Stimulated activated CD8-positive, alpha-beta memory T cell treated with anti-CD3 and anti-CD28 coated beads, Interleukin-7, amount 100 ng/mL, for 24 hours (primary cell): Measurements from ENCODE around the gene LMTK2.
A peak's percentile ranks its signal among the peaks of the same experiment; 100 is the strongest.

ENCODE experiments used
- DNase-seq: peaks from one replicate; pipeline ENCODE4 v3.0.0-alpha.2; 2020; ENCODE audit warnings: low read depth

The LMTK2 gene

GRCh38 chr7:98234429-98235147 lies 127.9 kb downstream of the LMTK2 start:
- no peak for DNase-seq

GRCh38 chr7:98235901-98236300 lies 129.2 kb downstream of the LMTK2 start:
- no peak for DNase-seq

DNA sequence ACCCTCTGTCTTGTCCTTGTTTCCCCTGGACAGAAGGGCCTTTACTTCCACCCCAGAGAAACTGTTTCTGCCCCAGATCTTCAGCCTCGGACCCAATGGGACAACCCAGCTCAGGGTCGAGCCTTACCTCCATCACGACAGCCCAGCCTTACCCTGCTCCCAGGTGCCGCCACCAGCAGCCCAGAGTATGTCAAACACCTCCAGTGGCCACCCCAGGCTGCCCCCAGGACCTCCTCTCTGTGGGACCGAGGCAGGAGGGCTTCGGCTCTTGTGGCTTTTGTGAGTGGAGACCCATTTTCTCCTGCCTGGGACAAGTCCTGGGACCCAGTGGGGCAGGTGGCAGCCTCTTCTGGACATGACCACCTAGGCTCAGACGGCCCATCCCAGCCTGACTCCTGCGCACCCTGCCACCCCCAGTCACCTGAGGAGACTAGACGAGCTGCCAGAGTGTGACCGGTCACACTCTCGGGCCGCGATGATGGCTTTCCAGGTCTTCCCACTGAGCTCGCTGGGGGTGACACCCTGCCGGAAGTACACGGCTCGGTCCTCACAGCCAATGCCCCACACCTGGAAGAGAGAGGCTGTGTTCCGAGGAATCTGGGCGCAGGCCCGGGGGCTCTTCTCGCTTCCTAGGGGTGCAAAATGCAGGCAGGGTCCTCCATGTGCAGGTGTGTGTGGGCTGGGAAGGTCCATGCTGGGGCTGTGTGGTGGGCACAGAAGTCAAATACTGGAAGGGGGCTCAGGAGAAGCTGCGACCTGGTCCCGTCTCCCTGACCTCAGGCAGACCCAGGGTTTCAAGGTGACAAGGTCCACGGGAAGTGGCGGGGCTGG lies 129.9 kb downstream of the LMTK2 start:
- no peak for DNase-seq

GRCh38 chr7:98238076-98238475 lies 131.4 kb downstream of the LMTK2 start:
- no peak for DNase-seq

GRCh38 chr7:98238976-98239375 lies 132.3 kb downstream of the LMTK2 start:
- no peak for DNase-seq

DNA sequence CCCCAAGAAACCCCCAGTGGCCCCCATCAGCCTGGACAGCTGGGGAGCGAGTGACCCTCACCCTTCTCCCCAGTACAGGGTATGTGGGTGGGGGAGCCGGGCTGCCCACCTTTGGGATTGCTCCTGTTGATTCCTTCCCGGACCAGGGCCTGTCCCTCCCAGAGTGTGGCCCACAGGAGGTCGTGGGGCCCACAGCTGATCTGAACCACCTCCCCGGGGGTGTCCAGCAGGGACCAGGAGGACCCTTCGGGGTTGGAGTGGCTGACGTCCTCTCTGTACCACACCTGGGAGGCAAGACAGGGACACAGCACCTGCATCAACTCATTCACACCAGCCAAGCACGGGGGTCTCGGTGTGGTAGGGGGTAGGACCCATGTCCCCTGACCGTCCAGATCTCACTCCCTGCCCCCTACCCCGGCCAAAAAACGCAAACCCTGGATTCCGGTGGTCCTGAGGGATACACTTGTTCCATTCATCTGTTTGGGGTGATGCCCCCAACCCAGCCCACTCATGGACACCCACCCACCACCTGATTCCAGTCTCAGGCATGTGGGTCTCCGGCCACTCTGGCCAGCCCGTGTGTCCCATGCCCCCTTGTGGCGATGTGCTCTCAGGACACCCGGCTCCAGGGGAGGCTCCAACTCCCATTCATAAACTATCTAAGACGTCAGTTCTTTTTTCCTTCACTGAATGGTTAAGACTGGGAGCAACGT lies 134.5 kb downstream of the LMTK2 start:
- no peak for DNase-seq

DNA sequence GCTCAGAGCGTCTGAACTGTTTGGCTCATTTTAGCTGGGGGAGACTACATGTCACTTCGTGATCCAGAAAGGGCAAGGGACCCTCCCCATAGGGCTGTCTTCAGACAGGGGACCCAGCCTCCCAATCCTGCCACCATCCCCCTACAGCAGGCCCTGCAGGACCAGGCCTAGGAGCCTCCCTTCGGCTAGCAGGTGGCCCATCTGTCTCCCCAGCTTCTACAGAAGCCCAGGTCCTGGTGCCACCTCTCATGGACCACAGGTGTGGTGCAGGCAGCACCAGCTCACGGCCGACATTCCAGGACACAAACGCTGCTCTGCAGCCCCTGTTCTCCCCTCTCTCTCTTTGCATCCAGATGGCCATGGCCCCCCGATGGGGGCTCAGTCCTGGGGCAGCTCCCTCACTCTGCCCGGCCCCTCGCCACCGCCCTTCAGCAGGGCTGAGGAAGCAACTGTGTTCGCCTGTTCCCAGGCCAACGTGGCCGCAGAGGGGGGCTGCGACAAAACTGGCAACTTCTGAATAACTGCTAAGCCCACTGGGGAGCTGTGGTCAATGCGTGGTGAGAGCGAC lies 135.1 kb downstream of the LMTK2 start:
- DNase-seq, result no peak

GRCh38 chr7:98242342-98242741 lies 135.7 kb downstream of the LMTK2 start:
- no peak for DNase-seq

GRCh38 chr7:98242934-98243333 lies 136.3 kb downstream of the LMTK2 start:
- no peak for DNase-seq

DNA sequence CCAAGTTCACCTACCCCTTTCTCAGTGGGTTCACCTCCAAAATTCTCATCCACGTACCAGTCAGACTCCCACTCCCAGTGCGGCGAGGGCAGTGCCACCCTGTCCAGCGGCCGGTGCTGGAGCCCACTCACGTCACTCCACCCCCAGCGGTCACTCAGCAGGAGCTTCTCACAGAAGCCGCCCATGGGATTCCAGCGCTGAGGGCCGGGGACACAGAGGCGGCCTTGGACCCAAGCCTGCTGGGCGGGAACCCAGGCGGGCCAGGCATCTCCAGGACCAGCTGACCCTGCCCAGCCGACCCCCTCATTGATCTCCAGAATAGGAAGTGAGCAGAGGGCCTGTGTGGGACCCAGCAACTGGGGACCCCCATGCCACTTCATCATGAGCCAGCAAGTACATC lies 138.2 kb downstream of the LMTK2 start:
- DNase-seq, result no peak

GRCh38 chr7:98248156-98248555 lies 141.5 kb downstream of the LMTK2 start:
- no peak for DNase-seq

- no peak for DNase-seq
Measured at GRCh38 chr7:98249106-98249505, 142.4 kb downstream of the LMTK2 start.

DNA sequence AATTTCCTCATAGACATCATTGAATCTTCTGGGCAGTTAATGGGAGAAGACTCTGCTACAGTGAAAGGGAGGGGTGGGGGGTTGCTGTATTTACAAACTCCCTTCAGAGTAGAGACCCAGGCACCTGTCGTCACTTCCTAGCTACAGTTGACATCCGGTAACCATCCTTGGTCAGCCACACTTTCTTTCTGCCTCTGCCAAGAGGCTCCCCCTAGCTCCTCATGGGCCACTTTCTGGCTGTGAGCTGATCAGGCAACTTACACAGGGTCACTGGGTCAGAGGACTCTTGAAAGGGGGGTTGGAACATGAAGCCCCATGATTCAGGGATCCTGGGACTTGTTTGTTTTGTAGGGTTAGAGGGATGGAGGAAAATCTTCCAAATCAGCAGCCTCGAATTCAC lies 144.1 kb downstream of the LMTK2 start:
- DNase-seq, result no peak

- DNase-seq, result no peak
Measured at GRCh38 chr7:98251231-98251600, 144.6 kb downstream of the LMTK2 start.

GRCh38 chr7:98251601-98252424 lies 145.2 kb downstream of the LMTK2 start, which contains the start of gene TECPR1:
TSS of gene TECPR1 (minus strand) at chr7:98252232. CDS start at chr7:98246146, 6,086 bp downstream.
- peak; percentile 75 for DNase-seq

GRCh38 chr7:98252425-98253054 lies 145.9 kb downstream of the LMTK2 start:
- DNase-seq, result no peak

GRCh38 chr7:98254516-98254915 lies 147.9 kb downstream of the LMTK2 start:
- no peak for DNase-seq

- no peak for DNase-seq
Measured at GRCh38 chr7:98254951-98255610, 148.4 kb downstream of the LMTK2 start.

DNA sequence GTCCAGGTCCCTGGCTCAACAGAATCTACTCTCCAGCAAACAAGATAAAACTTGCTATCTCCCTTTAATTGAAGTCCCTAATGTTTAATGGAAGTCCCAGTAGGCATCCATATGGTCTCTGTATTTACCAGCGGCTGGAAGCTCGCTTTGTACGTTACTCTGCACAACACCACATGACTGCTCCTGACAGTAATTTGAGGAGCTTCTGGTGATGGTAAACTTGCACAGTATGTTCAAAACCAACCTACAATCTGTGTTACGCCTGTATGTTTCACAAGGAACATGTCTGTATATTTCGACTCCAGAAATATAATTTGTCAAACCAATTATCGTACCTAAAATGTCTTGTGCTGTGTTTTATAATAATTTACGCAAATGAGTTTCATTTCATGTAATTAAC lies 149.8 kb downstream of the LMTK2 start:
- no peak for DNase-seq

DNA sequence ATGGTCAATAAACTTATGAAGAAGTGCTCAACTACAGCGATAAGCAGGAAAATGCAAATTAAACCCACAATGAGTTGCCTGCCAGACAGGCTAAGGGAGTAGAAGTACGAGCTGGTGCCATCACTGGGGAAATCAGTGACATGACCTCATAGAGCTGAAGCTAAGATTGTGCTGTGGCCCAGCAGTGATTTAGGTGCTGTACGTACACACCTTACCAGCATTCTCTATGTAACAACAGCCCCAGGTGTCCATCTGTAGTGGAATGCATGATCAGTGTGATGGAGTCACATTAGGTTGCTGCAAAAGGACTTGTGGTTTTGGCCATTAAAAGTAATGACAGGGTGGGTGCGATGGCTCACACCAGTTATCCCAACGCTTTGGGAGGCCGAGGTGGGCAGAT lies 151.0 kb downstream of the LMTK2 start:
- DNase-seq, result no peak
